HAP-1 (cell line): ENCODE measurements around the gene BPNT1.

Experiments used
- DNase-seq, 2 experiments: peaks; one replicate each; pipeline ENCODE4 v3.0.0-alpha.2; 2016 to 2020; ENCODE audit warnings: low spot score in 2 of 2
- H3K27me3 ChIP-seq: fragments of 250-450 bp; sonication (Bioruptor Pico); 2 replicates; pipeline ENCODE4 v1.5.1; 2020; ENCODE audit warnings: low read depth, mild to moderate bottlenecking, moderate library complexity
- H3K36me3 ChIP-seq: fragments of 250-450 bp; sonication (Bioruptor Pico); replicated peaks from 2 replicates; pipeline ENCODE4 v1.5.1; 2020; ENCODE audit warnings: mild to moderate bottlenecking
- H3K4me1 ChIP-seq: fragments of 250-450 bp; sonication (Bioruptor Pico); 2 replicates; pipeline ENCODE4 v1.5.1; 2020; ENCODE audit warnings: mild to moderate bottlenecking
- H3K4me3 ChIP-seq: fragments of 250-450 bp; sonication (Bioruptor Pico); 2 replicates; pipeline ENCODE4 v1.5.1; 2020; ENCODE audit warnings: mild to moderate bottlenecking, moderate library complexity
- H3K9me3 ChIP-seq: fragments of 250-450 bp; sonication (Bioruptor Pico); 2 replicates; pipeline ENCODE4 v1.5.1; 2020; ENCODE audit warnings: mild to moderate bottlenecking, moderate library complexity
- in situ Hi-C: fragments of 300-500 bp; cut with MboI; formaldehyde crosslinking; loops from 3 replicates; pipeline ENCODE4 v1.14.3; 2020; ENCODE audit warnings: low sequenced_read_pairs, inconsistent platforms, mixed read lengths

Gene BPNT1

GRCh38 chr1:220011620-220012019, 78.0 kb downstream of the BPNT1 start:
- in situ Hi-C loops: no loop called here
- no peaks in the 10 kb centered on the region; the same call in 1 of the 2 replicates for H3K4me1 ChIP-seq
- peaks cover 58% of the 10 kb centered on the region for H3K36me3 ChIP-seq
- no peaks in the 10 kb centered on the region for H3K9me3 ChIP-seq
- H3K4me3 ChIP-seq: no peak overlapping the region
- no peaks in the 10 kb centered on the region for H3K27me3 ChIP-seq
- DNase-seq: no peak
